Pulmonary artery endothelial cell (primary cell): ENCODE measurements around the gene FAM32A. TPM values are rescaled to one million over a fixed set of nuclear protein-coding genes. Genes with fewer than 3 reads are reported as not detected.
A peak's percentile ranks its signal among the peaks of the same experiment; 100 is the strongest.
"Not testable (repeated sequence)": the region's sequence is repeated elsewhere in the genome, so short reads cannot be mapped to it uniquely, and the experiment has no call there.

Experiments used
- DNase-seq: peaks from one replicate; pipeline ENCODE4 v3.0.0-alpha.2; 2011; ENCODE audit warnings: low read depth, low spot score
- total RNA-seq: library from RNA; depleted of rRNA; stranded (reverse); fragments of >200 nt; gene quantifications from 2 replicates; pipeline ENCODE4 v1.2.3, GENCODE V29; 2014

FAM32A gene
- total RNA-seq, 1 donor from 2014 or later, result 114 TPM

DNA sequence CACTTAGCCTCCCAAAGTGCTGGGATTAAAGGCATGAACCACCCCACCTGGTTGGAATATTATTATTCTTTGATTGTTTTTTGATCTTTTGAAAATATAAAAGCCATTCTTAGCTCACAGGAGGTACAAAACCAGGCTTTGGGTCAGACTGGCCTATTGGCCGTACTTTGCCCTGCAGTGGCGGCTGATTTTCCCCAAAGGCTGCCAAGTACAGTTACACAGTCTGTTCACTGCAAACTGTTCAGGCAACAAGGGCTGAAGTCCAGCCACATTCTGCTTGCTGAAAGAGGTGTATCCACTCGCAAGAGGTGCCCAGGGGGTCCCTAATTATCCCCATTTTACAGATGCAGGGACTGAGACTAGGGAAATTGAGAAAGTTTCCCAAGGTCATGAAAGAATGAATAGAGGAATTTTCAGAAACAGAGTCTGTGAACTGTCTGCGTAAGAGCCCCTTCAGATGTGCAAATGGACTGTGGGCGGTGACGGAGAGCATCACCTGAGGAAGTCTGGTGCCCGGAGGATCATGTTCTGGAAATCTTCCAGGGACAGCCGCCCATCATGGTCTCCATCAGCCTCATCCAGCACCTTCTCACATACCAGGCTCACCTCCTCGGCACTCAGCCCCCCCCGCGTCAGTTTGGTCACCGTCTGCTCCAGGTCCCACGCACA, 20.9 kb upstream of the FAM32A start:
- no peak for DNase-seq

DNA sequence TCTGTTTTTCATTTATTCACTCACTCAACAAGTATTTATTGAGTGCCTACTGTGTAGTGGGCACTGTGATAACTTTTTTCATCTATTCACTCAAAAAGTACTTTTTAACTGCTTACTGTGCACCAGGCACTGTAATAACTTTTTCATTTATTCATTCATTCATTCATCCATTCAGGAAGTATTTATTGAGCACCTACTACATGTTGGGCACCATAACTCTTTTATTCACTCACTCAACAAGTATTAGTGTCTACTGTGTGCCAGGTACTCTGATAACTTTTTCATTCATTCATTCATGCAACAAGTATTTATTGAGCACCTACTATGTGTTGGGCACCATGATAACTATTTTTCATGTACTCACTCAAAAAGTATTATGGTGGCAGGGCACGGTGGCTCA, 18.8 kb upstream of the FAM32A start:
- no peak for DNase-seq

DNA sequence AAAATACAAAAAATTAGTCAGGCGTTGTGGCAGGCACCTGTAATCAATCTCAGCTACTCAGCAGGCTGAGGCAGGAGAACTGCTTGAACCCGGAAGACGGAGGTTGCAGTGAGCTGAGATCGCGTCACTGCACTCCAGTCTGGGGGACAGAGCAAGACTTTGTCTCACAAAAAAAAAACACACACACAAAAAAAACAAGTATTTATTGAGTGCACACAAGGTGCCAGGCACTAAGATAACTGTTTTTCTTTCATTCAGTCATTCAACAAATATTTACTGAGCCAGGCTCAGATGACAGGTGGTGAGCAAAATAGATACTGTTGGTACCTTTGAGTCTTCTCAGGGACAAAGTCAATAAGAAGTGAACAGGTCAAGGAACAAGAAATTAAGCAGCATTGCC, 18.2 kb upstream of the FAM32A start:
- DNase-seq, result no peak

DNA sequence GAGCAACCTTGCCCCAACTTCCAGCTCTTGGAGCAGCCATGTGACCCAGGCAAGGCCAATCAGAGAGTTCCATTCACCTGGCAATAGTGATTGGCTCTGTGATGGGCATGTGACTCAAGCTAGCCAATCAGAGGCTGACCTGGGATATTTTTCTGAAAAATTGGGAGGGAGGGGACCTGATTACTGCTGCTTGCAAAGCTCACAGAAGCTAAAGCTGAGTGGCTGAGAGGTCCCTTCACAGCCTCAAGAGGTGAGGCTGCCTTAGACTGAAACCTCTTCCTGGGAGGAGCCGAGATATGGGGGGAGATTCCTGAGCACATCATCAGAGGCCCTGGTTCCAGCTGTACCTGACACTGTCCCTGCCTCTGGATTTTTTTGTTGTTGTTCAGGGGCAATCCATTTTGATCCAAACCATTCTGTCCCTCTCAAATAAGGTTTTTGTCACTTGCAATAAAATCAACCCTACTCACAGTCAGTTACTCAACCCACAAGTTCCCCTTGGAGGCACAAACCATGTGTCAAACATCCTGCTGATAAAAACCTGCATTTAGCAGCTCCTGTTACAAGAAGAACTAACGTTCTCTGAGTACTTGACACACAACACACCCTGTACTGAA, 16.6 kb upstream of the FAM32A start:
- no peak for DNase-seq

DNA sequence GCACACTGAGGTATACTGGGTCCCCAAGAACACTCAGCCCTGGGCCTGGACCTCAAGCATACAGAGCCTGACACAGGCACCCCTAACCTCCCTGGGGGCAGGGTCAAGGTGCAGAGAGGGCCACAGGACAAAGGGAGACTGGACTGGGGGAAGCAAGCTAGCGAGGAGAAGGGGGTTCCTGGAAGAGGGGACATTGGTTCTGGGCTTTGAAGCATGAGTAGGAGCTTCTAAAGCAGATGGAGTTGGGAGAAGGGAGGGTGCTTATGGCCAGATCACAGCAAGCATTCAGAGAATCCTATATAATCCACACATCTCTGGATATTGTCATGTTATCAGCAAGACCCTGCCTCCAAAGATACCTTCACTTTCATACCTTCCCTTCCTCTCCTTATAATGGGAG, 15.1 kb upstream of the FAM32A start:
- no peak for DNase-seq

DNA sequence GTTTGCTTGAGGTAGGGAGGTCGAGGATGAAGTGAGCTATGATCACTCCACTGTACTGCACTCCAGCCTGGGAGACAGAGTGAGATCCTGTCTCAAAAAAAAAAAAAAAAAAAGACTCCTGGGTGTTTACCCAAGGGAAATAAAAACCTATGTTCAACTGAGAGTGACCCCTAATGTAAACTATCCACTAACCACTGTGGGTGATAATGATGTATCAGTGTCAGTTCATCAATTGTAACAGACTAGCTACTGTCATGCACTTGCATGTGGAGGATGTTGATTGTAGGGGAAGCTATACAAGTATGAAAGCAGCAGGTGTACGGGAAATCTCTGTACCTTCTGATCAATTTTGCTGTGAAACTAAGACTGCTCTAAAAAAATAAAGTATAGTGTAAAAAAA, 9.3 kb upstream of the FAM32A start:
- DNase-seq, result no peak

DNA sequence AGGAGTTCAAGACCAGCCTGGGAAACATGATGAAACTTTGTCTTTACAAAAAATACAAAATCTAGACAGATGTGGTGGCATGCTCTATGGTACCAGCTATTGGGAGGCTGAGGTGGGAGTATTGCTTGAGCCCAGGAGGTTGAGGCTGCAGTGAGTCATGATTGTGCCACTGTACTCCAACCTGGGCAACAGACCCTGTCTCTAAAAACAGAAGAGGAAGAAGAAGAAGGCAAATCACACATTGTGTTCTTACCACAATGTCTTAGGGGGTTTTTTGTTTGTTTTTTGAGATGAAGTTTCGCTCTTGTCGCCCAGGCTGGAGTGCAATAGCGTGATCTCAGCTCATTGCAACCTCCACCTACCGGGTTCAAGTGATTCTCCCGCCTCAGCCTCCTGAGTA, 6.3 kb upstream of the FAM32A start:
- not testable (repeated sequence) for DNase-seq

DNA sequence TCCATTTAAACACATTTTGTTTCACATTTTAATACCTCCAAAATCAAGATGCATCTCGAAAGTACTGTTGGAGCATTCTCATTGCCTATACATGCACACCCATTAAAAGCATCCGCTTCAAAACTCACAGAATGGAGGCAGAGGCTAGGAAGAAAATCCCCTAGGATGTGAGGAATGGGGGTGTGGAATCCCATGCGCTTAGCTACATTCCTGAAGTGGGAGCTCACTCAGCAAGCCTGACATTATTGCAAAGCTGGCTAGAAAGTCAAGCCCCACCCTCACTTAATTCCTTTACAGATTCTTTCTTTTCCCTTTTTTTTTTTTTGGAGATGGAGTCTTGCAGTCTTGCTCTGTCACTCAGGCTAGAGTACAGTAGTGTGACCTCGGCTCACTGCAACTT, 4.6 kb upstream of the FAM32A start:
- no peak for DNase-seq

DNA sequence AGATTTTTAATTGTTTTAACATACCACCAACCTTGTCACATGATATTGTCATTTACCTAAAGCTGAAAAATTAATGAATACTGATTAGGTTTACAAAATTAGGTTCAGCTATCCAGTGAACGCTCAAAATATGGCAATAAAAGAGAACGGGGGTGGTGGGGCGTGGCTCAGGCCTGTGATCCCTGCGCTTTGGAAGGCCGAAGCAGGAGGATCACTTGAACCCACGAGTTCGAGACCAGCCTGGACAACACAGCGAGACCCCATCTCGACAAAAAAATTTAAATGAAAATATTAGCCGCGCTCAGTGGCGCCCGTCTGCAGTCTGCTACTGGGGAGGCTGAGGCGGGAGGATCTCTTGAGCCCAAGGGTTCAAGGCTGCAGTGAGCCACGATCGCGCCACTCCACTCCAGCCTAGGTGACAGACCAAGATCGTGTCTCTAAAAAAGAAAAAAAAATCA, 516 bp upstream of the FAM32A start:
- no peak for DNase-seq

DNA sequence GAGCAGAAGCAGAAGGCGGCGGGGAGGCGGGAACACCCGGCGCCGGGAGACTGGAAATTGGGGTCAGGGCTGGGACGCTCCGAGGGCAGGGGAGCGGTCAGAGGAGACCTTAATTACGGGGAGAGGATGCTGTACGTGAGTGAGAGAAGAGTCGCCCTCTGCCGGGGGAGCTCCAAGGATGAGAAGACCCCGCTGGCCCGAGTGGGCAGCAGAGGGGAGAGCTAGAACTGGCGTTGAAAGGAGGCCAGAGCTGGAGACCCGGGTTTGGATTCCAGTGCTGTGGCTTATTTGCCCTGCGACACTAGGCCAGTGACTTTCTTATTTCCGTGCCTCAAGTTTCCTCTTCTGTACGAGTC, 536 bp downstream of the FAM32A start:
- no peak for DNase-seq

DNA sequence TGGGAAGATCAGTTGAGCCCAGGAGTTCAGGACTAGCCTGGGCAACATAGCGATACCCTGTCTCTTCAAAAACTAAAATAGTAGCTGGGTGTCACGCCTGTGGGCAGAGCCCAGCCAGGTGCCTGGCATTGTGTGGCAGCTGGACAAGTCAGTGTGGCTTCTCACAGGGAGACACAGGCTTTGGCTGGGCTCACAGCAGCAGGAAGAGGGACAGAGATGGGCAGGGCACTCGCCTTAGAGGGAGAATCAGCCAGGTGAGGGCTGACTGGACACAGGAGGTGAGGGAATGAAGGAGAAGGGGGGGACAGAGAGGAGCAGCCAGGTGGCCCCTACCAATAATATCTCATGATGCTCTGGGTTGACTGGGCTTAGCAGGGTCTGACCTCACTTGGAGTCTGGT, 3.3 kb downstream of the FAM32A start:
- DNase-seq, result no peak

DNA sequence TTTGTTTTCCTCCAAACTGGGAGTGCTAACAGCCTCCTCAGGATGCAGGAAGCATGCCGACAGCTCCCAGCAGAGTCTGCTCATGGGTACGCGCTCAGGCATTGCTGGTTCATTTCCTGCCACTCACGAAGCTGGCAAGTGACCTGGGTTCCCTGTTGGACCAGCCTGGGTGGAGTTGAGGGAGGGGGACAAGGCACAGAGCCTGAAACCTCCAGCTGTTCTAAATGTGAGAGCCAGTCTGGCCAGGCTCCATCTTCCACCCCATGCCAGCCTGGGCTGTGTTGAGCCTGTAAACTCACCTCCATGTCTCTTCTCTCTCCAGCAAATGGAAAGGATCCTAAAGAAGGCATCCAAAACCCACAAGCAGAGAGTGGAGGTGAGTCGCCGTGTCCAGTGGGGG, 5.0 kb downstream of the FAM32A start:
- DNase-seq, result no peak

DNA sequence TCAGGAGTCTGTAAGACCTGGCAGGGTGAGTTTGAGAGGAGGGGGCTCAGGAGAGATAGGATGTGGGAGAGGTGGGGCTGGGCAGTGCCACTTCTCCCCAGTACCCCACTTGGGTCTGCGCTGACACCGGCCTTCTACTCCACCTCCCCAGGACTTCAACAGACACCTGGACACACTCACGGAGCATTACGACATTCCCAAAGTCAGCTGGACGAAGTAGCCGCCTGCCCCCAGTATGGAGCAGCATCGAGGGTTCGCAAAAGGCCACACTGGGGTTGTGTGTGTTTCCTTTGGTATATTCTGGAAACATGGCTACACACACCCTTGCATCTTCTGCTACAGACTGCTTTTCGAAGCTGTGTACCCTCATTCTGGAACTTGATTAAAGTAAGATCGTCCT, 5.5 kb downstream of the FAM32A start:
- no peak for DNase-seq

DNA sequence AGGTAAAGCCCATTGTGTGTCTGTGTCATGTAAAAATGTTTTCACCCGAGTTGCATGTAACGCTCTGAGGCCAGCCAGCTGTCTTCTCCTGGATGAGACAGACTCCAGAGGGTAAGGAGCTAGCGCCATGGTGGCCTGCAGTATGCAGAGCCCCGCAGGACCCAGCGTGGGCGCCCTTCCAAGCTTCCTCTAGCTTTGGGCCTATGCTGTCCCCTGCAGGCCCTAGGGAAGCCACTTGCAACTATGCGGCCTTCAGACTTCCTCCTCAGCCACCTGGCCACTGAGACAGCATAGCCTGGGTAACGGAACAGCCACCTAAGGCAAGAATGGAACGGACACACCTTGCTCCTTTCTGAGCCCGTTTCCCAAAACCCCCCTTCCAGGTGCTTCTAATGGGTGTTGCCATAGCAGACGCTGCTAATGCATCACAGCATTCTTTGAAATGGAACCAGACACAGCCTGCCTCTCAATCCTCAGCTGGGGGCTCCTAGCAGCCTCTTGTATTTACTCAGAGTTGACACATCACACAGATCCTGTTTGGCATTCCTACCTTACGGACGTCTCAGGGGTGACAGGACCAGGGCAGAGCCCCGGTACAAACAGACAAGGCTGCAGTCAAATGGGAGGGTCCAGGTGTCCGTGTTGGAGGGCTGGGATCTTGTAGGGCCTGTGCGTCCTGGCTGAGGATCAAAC, 6.2 kb downstream of the FAM32A start:
- DNase-seq, result no peak

DNA sequence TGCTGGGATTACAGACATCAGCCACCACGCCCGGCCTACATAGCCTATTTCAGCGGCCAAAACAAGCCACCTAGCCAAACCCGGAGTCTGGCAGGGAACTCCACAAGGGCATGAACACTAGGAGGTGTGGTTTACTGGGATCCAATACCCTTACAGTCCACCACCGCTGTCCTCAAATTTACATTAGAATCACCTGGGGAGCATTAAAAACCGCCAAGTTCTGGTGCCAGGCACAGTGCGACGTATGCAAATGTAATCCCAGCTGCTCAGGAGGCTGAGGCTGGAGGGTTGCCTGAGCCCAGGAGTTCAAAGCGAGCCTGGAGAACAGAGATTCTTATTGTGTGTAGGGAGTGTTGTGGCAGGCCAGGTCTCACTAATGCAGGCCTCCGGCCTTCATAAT, 8.3 kb downstream of the FAM32A start:
- DNase-seq, result no peak

DNA sequence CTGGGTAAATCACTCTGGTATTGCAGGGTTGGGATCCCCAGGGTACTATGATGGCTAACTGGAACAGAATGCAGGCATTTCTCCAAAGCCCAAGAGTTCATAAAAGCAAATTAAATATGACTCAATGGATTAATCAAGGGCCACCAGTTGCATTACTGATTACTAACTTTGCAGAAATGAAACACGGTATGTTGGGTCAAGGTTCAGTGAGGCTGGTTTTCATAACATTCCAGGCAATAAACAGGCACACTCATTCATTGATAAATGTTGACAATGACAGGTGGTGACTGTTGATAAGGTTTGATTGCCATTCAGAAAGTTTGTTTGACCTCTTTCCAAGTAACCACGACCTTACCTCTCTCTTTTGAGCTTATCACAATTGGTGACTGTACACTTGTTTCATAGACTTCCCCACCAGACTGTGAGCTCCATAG, 12.0 kb downstream of the FAM32A start:
- DNase-seq, result peak; percentile 10

DNA sequence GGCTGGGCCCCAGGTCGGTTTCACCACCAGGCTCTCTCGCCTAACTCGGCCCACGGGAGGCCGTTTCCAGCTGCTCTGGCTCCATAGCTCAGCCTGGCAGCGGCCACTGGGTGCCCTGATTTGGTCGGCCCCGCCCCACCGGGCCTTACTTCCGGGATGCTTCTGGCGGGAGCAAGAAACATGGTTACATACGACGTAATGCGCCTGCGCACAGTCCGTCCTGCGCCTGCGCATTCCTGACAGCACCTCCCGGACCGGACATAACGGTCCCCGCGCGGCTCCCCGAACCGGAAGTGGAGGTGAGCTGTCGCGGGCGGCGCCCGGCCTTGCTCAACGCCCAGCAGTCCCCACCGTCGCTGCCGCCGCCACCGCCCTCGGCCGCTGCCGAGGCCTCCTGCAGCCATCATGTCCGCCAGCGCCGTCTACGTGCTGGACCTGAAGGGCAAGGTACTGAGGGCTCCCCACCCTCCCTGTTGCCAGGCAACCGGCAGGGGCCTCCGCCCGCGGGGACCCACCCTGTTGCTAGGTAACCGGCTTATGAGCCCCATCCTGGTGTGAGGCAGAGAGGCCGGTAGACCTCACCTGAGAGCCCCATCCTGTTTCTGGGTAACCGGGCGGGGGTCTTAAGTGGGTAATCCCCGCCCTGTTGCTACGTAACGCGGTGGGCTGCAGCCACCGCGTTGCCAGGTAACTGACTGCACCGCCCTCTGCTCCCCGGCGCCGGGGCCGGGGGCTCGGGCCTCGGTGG, 12.6 kb downstream of the FAM32A start, which contains the start of gene AP1M1:
AP1M1 (plus strand) TSS at position 290 of the 748 bp plus-strand sequence; CDS start at position 406, 116 bp downstream.
- peak; percentile 85 for DNase-seq

DNA sequence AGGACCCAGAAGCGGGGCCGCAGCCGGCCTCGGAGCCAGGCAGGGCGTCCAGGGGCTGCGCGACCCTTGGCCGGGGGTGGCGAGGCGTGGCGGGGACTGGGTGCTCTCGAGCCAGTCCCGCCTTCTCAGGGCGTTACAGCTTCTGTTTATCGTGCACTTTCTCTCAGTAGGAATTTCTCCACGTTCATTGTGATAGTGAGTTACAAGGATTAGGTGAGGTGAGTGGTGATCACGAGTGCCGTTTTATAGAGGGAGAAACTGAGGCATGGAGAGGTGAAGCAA, 13.1 kb downstream of the FAM32A start:
- DNase-seq, result no peak

DNA sequence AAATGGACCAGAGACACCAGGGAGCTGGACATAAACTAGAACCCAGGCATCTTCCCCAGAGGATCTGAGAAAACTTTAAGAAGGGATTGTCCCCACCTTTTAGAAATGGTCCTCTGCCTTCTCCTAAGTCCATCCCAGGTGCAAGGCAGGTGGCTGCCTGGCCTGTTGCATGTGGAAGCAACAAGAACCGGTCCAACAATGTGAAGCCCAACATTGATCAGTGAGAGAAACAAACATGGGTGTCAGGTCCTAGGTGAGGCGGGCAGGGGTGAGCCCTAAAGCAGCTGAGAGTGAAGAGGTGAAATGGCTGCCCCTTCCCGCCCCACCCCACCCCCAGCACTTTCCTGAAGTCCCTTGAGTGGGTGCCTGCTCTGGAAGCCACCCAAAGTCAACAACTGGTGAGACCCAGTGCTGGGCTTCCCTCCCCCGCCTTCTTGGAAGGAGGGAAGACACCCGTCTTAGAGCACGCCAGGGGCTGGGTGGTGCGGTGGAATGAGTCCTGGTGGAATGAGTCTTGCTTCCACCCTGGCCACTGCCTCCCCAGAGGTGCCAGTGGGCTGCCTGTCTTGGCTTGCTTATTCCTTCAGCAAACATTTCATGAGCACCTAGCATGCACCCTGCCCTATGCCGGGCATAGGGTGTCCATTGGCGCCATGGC, 14.2 kb downstream of the FAM32A start:
- no peak for DNase-seq

DNA sequence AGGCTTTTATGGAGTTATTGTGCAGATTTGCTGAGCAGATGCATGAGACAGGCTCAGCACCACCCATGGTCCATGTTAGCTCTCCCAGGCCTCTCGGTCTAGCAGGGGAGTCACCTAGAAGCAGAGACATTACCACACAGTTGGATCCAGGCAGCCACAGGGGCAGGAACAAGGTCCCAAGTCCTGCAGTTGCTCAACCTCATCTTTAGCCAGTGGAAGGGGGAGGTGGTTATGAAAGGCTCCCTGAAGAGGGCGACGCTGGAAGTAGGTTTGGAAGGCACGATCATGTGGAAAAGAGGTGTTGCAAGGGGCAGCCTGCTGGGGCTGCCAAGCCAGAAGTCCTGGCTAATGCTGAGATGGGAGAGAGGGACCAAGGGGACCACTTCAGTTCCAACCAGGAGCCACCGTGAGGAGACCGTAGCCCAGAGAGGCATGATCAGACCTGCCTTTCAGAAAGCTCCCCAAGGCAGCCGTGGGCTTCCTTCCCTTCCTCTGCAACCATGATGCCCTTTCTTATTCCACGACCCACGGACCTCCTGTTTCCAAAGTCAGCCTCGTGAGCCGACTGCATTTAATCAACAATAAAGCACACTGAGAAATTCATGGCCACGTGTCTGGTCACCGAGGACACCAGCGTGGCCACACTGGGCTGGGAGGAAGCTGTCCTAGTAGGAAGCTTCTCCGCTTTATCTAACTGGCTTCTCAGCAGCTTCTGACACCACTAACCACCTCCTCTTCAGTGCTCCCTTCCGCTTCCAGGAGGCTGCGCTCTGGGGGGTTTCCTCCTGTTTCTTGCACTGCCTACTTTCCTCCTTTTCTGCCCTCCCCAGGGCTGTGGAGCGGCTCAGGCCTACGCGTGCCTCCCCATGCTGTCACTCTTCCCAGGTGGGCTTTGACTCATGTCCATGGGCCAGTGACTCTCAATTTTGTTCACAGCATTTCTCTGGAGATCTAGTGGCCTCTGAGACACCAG, 15.1 kb downstream of the FAM32A start:
- DNase-seq, result no peak

DNA sequence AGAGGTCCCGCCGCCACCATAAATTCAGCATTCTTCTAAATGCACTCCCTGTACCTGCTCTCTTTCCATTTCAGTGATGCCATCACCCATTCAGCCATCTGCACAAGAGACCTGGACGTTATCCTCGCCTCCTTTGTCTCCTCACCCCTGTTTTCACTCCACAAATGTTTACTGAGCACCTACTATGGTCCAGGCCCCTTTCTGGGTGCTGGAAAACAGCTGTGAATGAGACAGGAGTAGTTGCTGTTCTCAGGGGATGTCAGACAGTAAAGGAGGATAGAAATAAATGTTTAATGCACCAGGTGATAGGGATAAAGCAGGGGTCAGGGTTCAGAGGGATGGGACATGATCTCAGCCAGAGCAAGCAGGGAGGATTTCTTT, 15.8 kb downstream of the FAM32A start:
- DNase-seq, result no peak
